Uterus (tissue), 4 donors: Measurements from ENCODE around the gene TAGLN2. TPM values are rescaled to one million over a fixed set of nuclear protein-coding genes. Genes with fewer than 3 reads are reported as not detected.

ENCODE experiments used
- DNase-seq, 2 donors: peaks; one replicate each; pipeline ENCODE4 v3.0.0-alpha.2; 2019 to 2020
- H3K27ac ChIP-seq, 2 donors: fragments of 200-600 bp; sonication (generic); 1 replicate in 1 of 2; 2 replicates in 1 of 2; pipeline ENCODE4 v1.5.1; 2016 to 2018
- H3K27me3 ChIP-seq, 2 donors: fragments of 200-600 bp; sonication (generic); one replicate each; pipeline ENCODE4 v1.5.1; 2018 to 2019; ENCODE audit warnings: control low read depth in 1 of 2
- H3K36me3 ChIP-seq, 2 donors: fragments of 200-600 bp; sonication (generic); one replicate each; pipeline ENCODE4 v1.5.1; 2019; ENCODE audit warnings: control low read depth in 1 of 2
- H3K4me1 ChIP-seq, 2 donors: fragments of 200-600 bp; sonication (generic); one replicate each; pipeline ENCODE4 v1.5.1; 2018 to 2019; ENCODE audit warnings: control low read depth in 1 of 2
- H3K4me3 ChIP-seq, 2 donors: fragments of 200-600 bp; sonication (generic); 1 replicate in 1 of 2; 2 replicates in 1 of 2; pipeline ENCODE4 v1.5.1; 2018 to 2019; ENCODE audit warnings: mild to moderate bottlenecking in 1 of 2
- H3K9me3 ChIP-seq, 2 donors: fragments of 200-600 bp; sonication (generic); one replicate each; pipeline ENCODE4 v1.5.1; 2019; ENCODE audit warnings: control low read depth in 1 of 2
- CTCF ChIP-seq, 4 experiments: fragments of 200-600 bp in 2 of 4; fragments of 450-650 bp in 2 of 4; sonication (generic) in 2 of 4; IDR thresholded peaks; one replicate each; pipeline ENCODE4 v1.5.1; 2016 to 2019; ENCODE audit warnings: antibody characterized with exemption in 4 of 4, mild to moderate bottlenecking in 2 of 4, moderate library complexity in 1 of 4
- POLR2A ChIP-seq, 2 donors: fragments of 450-650 bp; IDR thresholded peaks; one replicate each; pipeline ENCODE4 v1.6.1; 2016; ENCODE audit warnings: antibody characterized with exemption in 2 of 2, mild to moderate bottlenecking in 1 of 2, moderate library complexity in 1 of 2
- intact Hi-C: fragments of 100-400 bp; cut with DNase I; formaldehyde crosslinking; loops from one replicate; pipeline ENCODE4 v1.15.1; 2023; ENCODE audit warnings: low total_unique reads
- total RNA-seq, 4 donors: library from RNA; depleted of rRNA in 3 of 4; stranded (reverse); fragments of >200 nt in 3 of 4; gene quantifications; one replicate each; pipeline versions ENCODE4 v1.1.0 to v1.2.4, GENCODE V29; 2014 to 2023
- donor health status: DM: yes; HTN: yes; CAD: no.

TAGLN2 gene
- total RNA-seq, 4 donors from 2014 or later, result 113 to 246 (median 197) TPM

DNA sequence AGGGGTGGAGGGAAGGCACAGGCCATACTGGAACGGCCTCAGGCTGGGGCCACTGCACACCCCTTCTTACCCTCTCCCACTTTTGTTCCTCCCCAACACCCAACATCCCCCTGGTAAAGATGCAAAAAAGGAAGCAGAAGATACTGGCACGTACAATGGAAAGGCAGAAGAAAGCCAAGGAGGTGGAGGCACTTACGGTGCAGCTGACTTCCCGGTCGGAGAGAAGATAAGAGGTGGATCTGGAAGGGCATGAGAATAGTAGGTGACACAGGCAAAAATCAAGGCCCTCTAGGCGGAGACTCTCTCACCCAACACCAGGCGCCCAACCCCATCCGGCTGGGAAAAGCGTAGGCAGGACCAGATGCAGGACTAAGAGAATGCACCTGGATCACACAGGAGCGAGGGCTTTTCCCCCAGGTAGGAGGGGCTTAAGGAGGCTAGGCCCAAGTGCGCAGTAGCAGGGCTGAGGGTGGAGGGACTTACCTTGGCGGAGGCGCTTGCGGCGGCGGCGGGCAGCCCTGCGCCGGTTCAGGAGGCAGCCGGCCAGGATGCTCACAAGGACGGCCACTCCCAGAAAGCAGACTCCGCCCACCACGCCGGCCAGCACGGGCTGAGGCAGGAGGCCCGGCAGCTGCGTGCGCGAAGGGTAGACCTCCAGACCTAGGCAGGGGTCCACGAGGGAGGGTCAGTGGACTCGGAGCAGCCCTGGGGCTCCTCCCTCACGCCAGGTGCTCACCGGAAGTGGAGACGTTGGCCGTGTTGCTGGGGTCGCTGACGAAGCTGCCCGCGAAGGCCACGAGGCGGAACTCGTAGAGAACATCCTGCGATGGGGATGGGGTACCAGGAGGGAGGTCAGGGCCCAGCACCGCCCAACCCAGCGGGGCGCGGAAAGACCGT lies 4.1 kb upstream of the TAGLN2 start:
- H3K36me3 ChIP-seq, result no peaks in the 10 kb centered on the region
- TF ChIP-seq POLR2A (IDR thresholded peaks at IDR 0.05), result no peak
- H3K27me3 ChIP-seq, result no peaks in the 10 kb centered on the region
- no peaks in the 10 kb centered on the region for H3K9me3 ChIP-seq
- no peak overlapping the region for H3K27ac ChIP-seq
- peak in 1 of 2 donors; percentile 46 for DNase-seq
- H3K4me1 ChIP-seq, result peaks cover 0 to 5% of the 10 kb centered on the region in 2 donors
- intact Hi-C loops, result no loop called here
- no peak overlapping the region for H3K4me3 ChIP-seq

DNA sequence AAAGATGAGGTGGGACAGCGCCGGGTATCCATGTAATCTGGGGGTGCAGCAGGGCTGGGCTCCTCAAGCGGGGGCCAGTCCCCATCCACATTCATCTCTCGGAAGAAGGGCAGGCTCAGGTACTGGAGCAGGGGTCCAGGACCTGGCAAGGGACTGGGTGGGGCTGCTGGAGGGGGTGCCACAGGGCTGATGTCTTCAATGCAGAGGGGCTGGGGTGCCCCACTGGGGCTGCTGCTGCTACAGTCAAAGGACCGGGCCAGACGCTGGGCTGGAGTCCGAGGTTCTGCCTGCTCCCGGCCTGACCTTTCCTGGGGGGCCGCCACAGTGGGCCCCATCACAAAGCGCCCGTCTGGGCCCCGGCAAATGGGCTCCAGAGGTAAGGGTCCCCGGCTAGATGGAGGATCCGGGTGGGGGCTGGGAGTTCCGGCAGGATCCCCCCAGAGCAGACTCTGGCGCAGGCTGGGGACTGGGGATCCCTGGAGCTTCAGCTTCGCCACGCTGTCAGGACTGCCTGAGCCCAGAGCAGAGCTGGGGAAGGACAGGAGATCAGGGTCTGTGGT lies 3.3 kb upstream of the TAGLN2 start:
- intact Hi-C loops, result no loop called here
- TF ChIP-seq CTCF (IDR thresholded peaks at IDR 0.05) (no peak), POLR2A (IDR thresholded peaks at IDR 0.05) (no peak)
- no peaks in the 10 kb centered on the region for H3K36me3 ChIP-seq
- H3K4me1 ChIP-seq, result peaks cover 0 to 5% of the 10 kb centered on the region in 2 donors
- no peak overlapping the region for H3K27ac ChIP-seq
- no peaks in the 10 kb centered on the region for H3K9me3 ChIP-seq
- no peak for DNase-seq
- no peaks in the 10 kb centered on the region for H3K27me3 ChIP-seq
- H3K4me3 ChIP-seq, result no peak overlapping the region

- Histone ChIP-seq H3K27ac (no peak overlapping the region), H3K27me3 (no peaks in the 10 kb centered on the region), H3K4me3 (no peak overlapping the region), H3K9me3 (no peaks in the 10 kb centered on the region), H3K4me1 (peaks cover 0 to 6% of the 10 kb centered on the region in 2 donors), H3K36me3 (no peaks in the 10 kb centered on the region)
- TF ChIP-seq CTCF (IDR thresholded peaks at IDR 0.05) (no peak), POLR2A (IDR thresholded peaks at IDR 0.05) (no peak)
- no peak for DNase-seq
- intact Hi-C loops, result no loop called here
Observed at GRCh38 chr1:159927849-159928431, 2.6 kb upstream of the TAGLN2 start.

DNA sequence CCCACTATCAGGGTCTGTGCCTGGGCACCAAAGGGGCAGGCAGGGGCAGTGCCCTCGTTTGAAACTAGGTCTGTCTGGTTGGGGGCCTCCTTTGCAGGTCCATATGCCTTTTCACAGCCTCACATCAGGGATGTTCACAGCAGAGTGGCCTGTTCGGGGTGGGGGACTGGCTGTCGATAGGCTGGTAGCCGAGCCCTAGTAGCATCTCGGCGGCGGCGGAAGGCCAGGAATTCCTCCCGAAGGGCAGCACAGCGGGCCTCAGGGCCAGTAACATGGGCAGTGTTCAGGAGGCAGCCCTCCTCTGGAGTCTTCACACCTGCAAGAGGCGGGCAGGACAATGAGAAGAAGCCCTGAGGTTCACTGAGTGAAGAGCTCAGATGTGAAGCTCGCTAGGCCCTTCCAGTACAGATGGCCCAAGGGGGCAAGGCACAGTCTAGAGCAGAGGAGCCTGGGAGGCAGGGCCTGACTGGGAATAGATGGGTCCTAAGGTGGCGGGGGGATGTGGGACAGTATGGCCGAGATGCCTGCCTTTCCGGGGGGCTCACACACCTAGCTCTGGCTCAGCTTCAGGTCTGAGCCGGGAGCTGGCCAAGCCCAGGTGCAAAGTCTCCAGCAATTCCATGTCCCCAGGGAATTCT lies 2.0 kb upstream of the TAGLN2 start:
- Histone ChIP-seq H3K27ac (no peak overlapping the region), H3K27me3 (no peaks in the 10 kb centered on the region), H3K4me3 (no peak overlapping the region), H3K9me3 (no peaks in the 10 kb centered on the region), H3K4me1 (peaks cover 0 to 11% of the 10 kb centered on the region in 2 donors), H3K36me3 (no peaks in the 10 kb centered on the region)
- TF ChIP-seq CTCF (IDR thresholded peaks at IDR 0.05), result no peak
- no peak for TF ChIP-seq POLR2A (IDR thresholded peaks at IDR 0.05)
- intact Hi-C loops, result no loop called here
- no peak for DNase-seq

DNA sequence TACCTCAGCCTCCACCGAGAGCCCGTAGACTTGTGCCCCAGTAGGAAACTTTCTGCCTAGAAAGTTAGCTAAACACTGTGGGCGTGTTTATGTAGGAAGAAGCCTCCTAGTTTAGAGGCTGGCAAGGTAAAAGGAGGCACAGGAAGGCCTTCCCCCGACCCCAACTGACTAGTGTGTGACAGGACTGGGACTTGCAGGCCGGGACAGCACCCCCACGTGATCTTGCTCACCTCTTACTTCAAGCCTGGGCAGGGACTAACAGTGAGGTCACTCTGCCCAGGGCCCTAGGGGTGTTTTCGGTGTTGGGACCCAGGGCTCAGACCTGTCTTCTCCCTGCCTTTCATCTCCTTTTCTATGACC lies 392 bp upstream of the TAGLN2 start:
- Histone ChIP-seq H3K27me3 (no peaks in the 10 kb centered on the region), H3K9me3 (no peaks in the 10 kb centered on the region), H3K4me3 (peak overlapping the region; percentile 85 to 94), H3K36me3 (no peaks in the 10 kb centered on the region), H3K27ac (peak overlapping the region; percentile 96 to 97), H3K4me1 (peaks cover 0 to 15% of the 10 kb centered on the region in 2 donors)
- intact Hi-C loops, result no loop called here
- TF ChIP-seq CTCF (IDR thresholded peaks at IDR 0.05) (no peak), POLR2A (IDR thresholded peaks at IDR 0.05) (no peak)
- DNase-seq, result no peak
